Activated effector memory CD4-positive, alpha-beta T cell treated with anti-CD3 and anti-CD28 coated beads, Interleukin-2, amount 50 U/mL, for 16 hours (primary cell): ENCODE results near the gene HDDC3.

ENCODE experiments used
- DNase-seq: peaks from one replicate; pipeline ENCODE4 v3.0.0-alpha.2; 2020

The HDDC3 gene

DNA sequence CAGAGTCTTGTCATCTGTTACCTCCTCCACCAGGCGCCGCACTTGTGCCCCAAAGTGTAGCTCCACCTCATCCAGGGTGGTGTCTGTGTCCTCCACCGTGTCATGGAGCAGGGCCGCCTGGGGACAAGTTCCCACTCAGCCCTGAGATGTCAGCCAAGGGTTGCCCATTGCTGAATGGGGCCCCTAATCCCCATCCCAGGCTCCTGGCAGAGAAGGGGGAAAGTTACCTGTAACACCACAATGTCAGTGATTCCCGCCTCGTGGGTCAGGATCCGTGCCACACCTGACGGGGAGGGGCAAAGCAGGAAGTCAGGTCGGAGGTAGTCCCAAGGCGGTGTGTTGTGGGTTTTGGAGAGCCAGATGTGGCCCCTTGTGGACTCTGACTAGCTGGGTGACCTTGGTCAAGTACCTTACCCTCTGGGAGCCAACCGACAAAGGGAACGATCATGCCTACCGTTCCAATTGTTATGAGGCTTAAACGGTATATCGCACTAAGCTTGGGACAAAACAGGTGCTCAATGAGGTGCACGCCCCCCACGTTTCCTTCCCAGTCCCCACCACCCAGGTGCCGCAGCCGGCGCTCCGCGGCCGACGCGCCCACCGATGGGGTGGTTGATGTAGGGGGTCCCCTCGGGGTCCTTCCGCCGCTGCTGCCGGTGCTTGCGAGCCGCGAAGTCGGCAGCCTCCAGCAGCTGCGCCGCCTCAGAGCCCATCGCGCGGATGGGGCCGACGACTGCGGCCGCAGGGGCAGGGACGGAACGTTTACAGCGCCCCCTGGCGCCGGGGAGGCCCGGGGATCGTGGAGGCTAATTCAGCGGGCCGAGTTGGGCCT, at the start of gene HDDC3:
Gene HDDC3 (minus strand): TSS at position 722 of the 832 bp plus-strand sequence. CDS start 9 bp downstream, at position 713.
- DNase-seq, result peak; percentile 97

- no peak for DNase-seq
Observed at GRCh38 chr15:90982135-90982534, 49.8 kb upstream of the HDDC3 start.

DNA sequence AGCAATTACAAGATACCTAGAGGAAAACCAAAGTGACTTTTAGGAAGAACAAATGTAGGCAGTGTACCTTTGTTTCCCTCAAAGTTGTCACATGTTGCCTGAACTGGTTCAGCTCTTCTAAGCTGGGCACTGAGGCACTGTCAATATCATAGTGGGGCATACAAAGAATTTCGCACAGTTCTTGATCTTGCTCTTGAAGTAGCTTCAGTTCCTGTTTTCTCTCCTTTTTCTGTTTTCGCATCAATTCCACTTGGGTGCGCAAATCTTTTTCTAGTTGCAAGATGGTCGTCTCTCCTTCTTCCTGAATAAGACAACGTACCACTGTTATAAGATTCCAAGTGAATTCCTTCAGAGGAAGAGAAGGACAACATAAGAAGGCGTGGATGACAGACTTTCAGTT, 49.3 kb upstream of the HDDC3 start:
- DNase-seq, result no peak

DNA sequence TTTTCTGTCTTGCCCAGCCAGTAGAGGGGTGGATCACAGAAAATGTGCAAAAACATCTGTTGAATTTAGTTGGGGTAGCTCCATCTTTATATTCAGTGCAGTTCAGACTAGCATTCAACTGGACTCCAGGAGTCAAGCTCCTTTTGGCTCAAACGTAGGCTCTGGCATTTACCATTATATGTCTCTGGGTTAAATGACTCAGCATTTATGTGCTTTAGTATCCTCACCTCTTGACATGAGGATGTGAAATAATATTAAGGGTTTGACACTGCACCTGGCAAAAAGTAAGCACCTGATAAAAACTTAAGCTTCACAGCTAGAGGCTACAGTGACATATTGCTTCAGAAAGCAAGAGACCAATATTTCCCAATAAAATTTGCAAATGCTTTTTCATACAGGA, 47.2 kb upstream of the HDDC3 start:
- DNase-seq, result no peak

- DNase-seq, result no peak
Observed at GRCh38 chr15:90974216-90974615, 41.9 kb upstream of the HDDC3 start.

GRCh38 chr15:90972133-90972532, 39.8 kb upstream of the HDDC3 start:
- no peak for DNase-seq

- no peak for DNase-seq
Observed at GRCh38 chr15:90970274-90970673, 37.9 kb upstream of the HDDC3 start.

DNA sequence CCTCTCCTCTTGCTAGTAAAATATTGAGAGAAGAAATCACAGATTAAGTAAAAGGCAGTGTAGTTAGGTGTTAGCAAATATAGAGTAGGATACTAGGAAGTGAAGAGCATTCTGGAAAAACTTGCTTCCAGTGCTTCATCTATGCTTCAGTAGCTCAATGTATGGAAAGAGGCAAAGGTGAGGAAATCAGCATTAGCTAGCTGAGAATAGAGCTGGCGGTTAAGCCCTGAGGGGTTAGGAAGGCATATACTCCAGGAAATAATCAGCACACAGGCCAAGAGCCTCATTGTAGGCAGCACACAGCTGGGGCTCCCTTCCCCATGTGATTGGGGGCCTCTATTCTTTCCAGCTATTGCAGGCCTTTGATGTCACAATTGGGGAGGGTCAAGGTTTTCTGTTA, 36.1 kb upstream of the HDDC3 start:
- no peak for DNase-seq

GRCh38 chr15:90967206-90967605, 34.9 kb upstream of the HDDC3 start:
- no peak for DNase-seq

DNA sequence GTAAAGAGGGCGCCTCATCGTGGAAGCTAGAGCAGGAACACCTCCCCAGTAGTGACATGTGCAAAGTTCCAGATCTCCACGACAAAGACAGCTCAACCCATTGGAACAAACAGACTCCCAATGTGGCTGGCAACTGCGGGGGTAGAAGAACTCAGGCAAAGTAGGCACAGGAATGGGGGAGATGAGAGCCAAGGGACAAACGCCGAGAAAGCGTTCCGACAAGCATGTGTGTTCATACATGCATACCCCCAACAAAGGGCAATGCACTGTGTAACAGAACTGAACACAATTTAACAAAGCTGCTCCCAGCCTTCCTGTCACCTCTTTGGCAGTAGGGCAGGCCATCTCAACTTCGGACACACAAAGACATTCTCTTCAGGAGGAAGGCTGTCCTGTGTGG, 33.9 kb upstream of the HDDC3 start:
- no peak for DNase-seq

DNA sequence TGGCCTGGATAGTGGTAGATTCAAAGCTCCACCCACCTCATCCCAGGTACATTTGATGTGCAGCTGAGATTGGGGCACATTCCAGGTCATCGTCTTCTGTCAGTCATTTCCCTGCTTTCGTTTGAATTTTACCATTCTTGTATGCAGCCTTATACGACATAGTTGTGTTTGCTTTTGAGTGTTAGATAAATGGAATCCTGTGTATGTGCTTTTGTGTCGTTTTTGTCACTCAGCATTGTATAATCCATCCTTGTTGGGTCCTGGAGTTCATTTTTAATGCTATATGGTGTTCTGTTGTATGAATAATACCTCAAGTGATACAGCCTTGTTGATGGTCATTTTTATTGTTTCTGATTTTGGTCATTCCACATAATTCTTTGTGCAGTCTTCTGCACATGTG, 29.7 kb upstream of the HDDC3 start:
- DNase-seq, result no peak

GRCh38 chr15:90960298-90961091, 28.1 kb upstream of the HDDC3 start:
- no peak for DNase-seq

DNA sequence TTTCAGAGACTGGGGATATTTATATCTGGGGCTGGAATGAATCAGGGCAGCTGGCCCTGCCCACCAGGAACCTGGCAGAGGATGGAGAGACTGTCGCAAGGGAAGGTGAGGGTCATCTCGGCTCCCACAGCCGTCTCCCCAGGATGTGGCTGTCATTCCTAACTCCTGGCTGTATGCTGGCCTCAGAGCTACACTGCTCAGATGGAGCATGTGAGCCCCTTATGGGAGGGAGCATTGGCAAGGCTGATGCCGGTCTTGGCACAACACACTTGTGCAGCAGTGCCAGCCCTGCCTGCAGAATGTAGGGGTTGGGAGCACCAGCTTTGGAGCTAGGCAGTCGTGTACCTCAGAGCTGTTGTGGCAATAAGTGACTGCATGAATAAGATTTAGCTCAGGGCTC, 27.5 kb upstream of the HDDC3 start:
- no peak for DNase-seq

DNA sequence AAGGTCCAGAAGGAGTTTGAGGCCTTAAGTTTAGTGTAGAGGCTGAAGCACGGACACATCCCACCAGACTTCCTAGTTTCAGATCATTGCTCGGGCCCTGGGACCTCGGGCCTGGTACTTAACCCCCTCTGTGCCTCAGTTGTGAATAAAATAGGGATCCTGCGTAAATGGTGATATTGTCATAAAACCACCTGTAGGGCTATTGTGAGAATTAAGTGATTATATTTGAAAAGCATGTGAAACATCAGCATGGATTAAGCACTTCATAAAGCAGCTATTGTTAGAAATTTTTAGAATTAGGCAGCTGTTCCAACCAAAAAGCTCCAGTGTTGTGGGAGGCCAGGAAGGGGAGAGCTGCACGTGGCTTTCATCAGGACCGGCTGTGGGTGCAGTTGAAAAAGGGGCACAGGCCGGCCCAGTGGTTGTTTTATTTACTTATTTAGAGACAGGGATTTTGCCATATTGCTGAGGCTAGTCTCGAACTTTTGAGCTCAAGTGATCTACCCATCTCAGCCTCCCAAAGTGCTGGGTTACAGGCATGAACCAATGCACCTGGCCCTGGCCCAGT, 26.8 kb upstream of the HDDC3 start:
- no peak for DNase-seq

DNA sequence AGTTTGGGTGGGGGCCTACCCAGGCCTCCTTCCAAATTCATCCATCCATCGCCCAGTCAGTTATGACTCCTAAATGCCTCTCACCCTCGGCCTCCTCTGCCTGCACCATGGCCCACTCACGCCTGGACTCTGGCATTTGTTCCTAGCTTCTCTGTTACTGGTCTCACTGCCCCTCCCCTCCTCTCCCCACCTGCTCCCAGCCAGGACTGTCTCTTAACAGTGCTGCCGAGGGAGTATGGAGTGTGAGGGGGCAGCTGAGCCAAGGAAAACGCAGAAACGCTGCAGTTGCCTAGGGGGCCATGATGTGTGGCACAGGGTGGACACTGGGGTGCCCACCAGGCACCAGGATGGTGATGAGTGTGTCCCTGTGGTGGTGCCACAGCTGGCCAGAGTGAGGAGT, 25.4 kb upstream of the HDDC3 start:
- no peak for DNase-seq

- DNase-seq, result no peak
Observed at GRCh38 chr15:90957031-90957790, 24.9 kb upstream of the HDDC3 start.

DNA sequence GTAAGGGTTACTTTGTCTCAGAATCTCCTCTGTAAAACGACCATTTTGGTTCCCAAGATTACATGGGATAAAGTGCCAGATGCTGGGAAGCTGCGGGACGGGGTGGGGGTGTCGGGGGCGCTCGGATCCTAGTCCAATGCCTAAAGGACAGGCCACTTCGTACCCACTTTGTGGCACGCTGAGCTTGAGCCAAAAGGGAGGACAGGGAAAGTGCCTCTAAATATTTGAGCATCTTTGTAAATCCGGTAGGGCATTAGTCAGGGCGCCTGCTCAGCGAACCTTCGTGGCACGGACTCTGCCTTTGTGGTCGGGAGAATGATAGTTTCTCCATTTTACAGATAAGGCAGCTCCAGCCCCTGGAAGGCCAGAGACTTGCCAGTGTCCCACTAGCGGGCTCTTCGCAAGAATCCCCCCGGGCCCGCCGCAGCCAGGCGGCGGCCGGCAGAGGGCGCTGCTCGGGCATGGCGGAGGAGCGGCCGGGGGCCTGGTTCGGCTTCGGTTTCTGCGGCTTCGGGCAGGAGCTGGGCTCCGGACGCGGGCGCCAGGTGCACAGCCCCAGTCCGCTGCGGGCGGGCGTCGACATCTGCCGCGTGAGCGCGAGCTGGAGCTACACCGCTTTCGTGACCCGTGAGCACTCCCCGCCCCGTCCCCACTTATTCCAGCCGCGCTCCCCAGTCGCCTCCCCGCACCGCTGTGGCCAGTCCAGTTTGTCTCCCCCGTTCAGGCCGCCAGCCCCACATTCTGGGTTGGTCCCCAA, 24.1 kb upstream of the HDDC3 start:
- peak; percentile 86 for DNase-seq

- no peak for DNase-seq
Observed at GRCh38 chr15:90955624-90956273, 23.4 kb upstream of the HDDC3 start.

DNA sequence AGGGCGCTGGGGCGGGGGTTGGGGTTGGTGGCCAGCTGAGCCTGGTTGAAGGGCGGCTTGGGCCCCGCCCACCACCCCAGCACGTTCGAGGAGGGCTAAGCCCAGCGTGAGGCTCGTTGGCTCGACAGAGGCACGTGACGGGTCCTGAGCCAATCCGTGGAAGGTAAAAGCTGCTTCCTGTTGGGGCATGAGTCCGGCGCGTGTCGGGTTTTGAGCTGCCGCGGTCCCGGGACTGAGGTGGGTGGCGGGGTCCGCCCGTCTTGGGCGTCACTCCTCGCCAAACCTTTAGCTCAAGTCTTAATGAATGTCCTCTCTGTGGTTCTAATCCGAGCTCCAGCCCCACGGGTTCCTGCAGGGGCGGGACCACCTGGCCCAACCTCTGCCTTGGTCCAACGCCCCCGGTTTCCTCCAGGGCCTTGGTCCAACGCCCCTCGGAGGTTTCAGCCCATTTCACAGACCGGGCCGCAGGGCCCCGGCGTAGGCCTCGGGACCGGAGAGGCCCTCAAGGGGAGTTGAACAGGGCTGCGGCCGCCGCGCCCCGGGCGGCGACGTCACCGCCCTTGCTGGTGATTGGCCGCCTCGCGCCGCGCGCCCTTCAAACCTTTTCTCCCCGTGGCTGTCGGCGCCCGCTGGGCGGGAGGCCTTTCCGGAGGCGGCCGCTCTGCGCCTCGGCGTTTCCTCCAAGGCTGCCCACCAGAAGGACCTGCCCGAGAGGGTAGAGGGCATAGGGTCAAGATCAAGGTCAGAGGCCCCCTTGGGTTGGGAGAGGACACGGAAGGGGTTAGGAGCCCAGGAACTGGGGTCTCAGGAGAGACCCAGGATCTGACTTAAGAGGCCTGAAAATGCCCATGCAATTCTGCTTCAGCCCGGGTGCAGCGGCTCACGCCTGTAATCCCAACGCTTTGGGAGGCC, 22.6 kb upstream of the HDDC3 start, which contains the start of gene RCCD1:
Gene RCCD1 (plus strand): TSS at position 173 of the 912 bp plus-strand sequence. CDS start 1,851 bp downstream, outside the sequence.
- peak; percentile 96 for DNase-seq

- DNase-seq, result no peak
Observed at GRCh38 chr15:90953947-90954711, 21.8 kb upstream of the HDDC3 start.
